IPS-15b (cell line): ENCODE measurements around the gene GRIN2A.

Experiments used
- H3K27me3 ChIP-seq: one replicate; pipeline ENCODE4 v1.6.1; 2013; ENCODE audit warnings: low read length; ENCODE audit not compliant: control insufficient read depth, insufficient read depth
- H3K36me3 ChIP-seq: one replicate; pipeline ENCODE4 v1.6.1; 2013; ENCODE audit warnings: low read length; ENCODE audit not compliant: control insufficient read depth, insufficient read depth
- H3K4me1 ChIP-seq: one replicate; pipeline ENCODE4 v1.6.1; 2013; ENCODE audit warnings: mild to moderate bottlenecking, low read length; ENCODE audit not compliant: control insufficient read depth, insufficient read depth
- H3K4me3 ChIP-seq: one replicate; pipeline ENCODE4 v1.5.1; 2013; ENCODE audit warnings: low read depth, low read length
- H3K9ac ChIP-seq: one replicate; pipeline ENCODE4 v1.6.1; 2013; ENCODE audit warnings: low read depth, mild to moderate bottlenecking, low read length
- H3K9me3 ChIP-seq: one replicate; pipeline ENCODE4 v1.6.1; 2013; ENCODE audit warnings: mild to moderate bottlenecking, low read length; ENCODE audit not compliant: control insufficient read depth, insufficient read depth

GRIN2A gene

DNA sequence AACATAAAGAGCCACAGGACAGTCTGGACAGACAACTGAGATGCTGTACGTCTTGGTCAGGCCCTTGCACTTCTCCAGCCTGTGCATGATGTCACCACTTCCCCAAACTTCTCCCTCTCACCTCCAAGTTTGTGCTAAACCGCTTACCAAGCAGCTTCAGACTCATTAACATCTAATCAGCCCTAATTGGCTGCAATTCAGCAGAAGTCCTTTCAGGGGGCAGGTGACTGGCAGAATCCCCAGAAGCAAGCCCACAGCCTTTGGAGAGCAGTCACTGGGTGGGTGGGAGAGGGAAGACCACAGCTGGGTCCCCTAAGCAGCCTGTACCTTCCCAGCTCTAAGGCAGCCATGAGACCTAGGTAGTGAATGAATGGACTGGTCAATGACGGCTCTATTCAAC lies 161.4 kb downstream of the GRIN2A start:
- no peak overlapping the region for H3K9ac ChIP-seq
- no peaks in the 10 kb centered on the region for H3K9me3 ChIP-seq
- no peak overlapping the region for H3K4me3 ChIP-seq
- H3K27me3 ChIP-seq, result no peaks in the 10 kb centered on the region
- no peaks in the 10 kb centered on the region for H3K36me3 ChIP-seq
- peaks cover 2% of the 10 kb centered on the region for H3K4me1 ChIP-seq

DNA sequence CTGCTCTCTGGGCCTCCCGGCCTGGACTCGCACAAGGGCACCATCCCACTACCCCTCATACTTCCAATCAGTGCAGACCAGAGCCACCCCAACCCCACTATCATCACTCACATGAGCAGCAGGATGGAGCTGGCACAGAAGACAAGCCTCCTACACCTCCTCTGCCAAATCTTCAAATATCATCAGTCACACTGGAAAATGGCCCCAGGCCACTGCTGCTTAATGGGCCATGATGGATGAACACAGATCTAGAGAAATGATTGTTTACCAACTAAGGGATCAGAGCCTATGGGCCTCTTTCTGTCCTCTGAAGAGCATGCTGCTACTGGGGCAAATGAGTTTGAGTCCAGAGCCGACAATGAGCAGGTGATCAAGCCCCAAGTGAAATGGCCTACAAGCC lies 165.5 kb downstream of the GRIN2A start:
- Histone ChIP-seq H3K9ac (no peak overlapping the region), H3K36me3 (no peaks in the 10 kb centered on the region), H3K9me3 (no peaks in the 10 kb centered on the region), H3K4me3 (no peak overlapping the region), H3K27me3 (no peaks in the 10 kb centered on the region), H3K4me1 (peaks cover 2% of the 10 kb centered on the region)

DNA sequence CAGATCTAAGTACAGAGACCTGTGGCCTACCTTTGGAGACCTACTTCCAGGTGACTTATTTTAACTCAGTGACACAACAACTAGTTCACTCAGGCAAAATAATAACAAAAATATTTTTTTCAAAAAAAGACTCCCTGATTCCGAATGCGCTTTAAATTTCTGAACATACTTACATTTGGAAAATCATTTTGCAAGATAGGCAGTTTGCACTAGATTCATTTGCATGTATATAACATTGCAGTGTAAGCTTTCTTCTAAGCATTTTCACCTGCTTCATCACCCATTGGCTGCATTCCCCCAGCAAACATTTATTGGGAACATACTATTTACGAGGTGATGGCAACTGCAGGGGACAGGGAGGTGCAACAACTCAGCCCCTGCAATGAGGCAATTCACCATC lies 166.8 kb downstream of the GRIN2A start:
- Histone ChIP-seq H3K27me3 (no peaks in the 10 kb centered on the region), H3K4me3 (no peak overlapping the region), H3K9me3 (no peaks in the 10 kb centered on the region), H3K36me3 (no peaks in the 10 kb centered on the region), H3K4me1 (peaks cover 2% of the 10 kb centered on the region), H3K9ac (no peak overlapping the region)

DNA sequence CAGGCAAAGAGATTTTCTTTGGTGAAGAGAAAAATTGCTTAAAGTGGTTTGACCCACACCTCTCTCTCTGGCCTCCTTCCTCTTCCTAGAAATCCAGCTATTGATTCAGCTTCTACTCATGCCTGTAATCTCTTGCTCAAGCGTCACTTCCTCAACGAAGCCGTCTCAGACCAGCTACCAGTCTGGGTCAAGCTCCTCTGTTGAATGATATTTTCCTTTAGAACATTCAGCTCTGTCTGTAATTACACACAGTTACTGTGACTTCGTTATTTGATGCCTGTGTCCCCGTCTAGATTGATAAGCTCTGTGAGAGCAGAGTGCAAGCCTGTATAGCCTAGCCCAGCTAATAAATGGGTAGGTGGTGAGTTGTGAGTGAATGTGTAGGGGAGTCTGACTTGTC lies 168.5 kb downstream of the GRIN2A start:
- H3K27me3 ChIP-seq, result no peaks in the 10 kb centered on the region
- no peak overlapping the region for H3K9ac ChIP-seq
- no peaks in the 10 kb centered on the region for H3K36me3 ChIP-seq
- H3K4me1 ChIP-seq, result peaks cover 2% of the 10 kb centered on the region
- H3K9me3 ChIP-seq, result no peaks in the 10 kb centered on the region
- no peak overlapping the region for H3K4me3 ChIP-seq

DNA sequence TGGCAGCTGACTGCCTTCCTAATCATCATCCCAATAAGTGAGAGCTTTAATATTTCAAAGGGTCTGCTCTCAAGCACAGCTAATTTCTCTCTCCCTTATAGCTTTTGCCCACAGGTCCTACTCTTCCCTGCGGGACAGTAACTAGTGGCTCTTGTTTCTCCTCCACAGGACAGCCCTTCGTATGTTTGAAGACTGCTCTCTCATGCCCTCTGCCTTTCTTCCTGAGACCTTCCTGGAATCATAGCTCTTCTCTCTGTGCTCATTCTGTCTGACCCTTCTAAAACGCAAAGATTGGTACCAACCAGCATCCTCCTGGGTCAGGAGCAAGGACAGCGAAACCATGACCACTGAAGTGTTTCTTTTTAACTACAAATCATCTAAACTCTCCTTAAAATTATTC lies 168.9 kb downstream of the GRIN2A start:
- Histone ChIP-seq H3K27me3 (no peaks in the 10 kb centered on the region), H3K9me3 (no peaks in the 10 kb centered on the region), H3K9ac (no peak overlapping the region), H3K4me3 (no peak overlapping the region), H3K4me1 (peaks cover 2% of the 10 kb centered on the region), H3K36me3 (no peaks in the 10 kb centered on the region)

DNA sequence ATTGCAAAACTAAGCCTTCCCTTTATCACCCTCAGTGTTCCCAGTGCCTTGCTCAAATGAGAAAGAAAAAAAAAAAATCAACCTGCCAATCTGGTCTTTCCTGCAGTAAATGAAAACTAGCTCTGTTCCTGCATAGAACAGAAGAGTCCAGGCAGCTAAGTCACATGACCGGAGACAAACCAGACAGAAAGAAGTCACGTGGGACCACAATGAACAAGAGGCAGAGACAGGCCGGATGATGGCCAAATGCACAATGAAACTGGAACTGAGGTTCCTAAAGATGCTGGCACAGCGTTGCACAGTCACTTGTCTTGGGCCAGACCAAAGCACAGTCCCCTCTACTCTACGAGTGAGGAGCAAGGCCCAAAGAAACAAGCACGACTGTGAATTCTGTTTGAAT lies 172.5 kb downstream of the GRIN2A start:
- Histone ChIP-seq H3K4me1 (no peaks in the 10 kb centered on the region), H3K9ac (no peak overlapping the region), H3K27me3 (no peaks in the 10 kb centered on the region), H3K36me3 (no peaks in the 10 kb centered on the region), H3K9me3 (no peaks in the 10 kb centered on the region), H3K4me3 (no peak overlapping the region)

DNA sequence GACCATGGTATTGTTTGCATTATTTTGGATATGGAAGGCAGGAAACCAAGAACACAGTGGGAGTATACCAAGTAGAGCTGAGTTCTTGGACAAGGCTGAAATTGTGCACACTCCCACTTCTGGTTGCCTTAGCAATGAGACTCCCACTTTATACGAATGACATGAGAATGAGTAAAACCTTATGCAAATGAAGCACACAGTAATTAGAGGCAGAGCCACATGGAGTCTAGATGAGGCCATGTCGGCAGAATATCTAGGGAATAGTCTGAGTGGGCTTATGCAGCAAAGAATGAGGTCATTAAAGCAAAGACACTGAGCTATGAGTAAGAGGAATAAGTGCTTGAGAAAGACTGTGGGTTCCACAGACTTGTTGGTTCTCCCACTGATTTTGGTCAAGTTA lies 178.7 kb downstream of the GRIN2A start:
- no peaks in the 10 kb centered on the region for H3K4me1 ChIP-seq
- H3K9me3 ChIP-seq, result no peaks in the 10 kb centered on the region
- H3K9ac ChIP-seq, result no peak overlapping the region
- H3K36me3 ChIP-seq, result no peaks in the 10 kb centered on the region
- H3K4me3 ChIP-seq, result no peak overlapping the region
- no peaks in the 10 kb centered on the region for H3K27me3 ChIP-seq

- H3K4me3 ChIP-seq, result no peak overlapping the region
- H3K4me1 ChIP-seq, result no peaks in the 10 kb centered on the region
- no peak overlapping the region for H3K9ac ChIP-seq
- H3K9me3 ChIP-seq, result no peaks in the 10 kb centered on the region
- H3K36me3 ChIP-seq, result no peaks in the 10 kb centered on the region
- no peaks in the 10 kb centered on the region for H3K27me3 ChIP-seq
Observed at GRCh38 chr16:10001258-10001775, 180.9 kb downstream of the GRIN2A start.

DNA sequence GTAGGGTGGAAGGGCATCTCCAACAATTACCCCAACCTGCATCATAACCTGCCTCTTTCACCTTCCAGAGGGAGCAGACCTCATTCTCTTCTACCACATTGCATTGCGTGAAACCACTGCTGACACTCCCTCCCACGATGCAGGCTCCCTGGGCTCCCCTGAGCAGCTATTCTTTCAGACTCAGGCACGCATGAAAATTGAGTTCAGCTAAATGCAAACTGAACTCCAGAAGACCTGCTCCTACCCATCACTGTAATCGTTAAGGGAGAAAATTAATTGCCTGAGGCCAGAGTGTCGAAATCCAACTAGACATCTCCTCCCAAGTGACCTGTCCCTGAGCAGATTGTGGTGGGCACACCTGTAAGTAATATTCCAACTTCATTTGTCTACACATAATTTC lies 186.0 kb downstream of the GRIN2A start:
- Histone ChIP-seq H3K27me3 (no peaks in the 10 kb centered on the region), H3K36me3 (no peaks in the 10 kb centered on the region), H3K9ac (no peak overlapping the region), H3K4me3 (no peak overlapping the region), H3K9me3 (no peaks in the 10 kb centered on the region), H3K4me1 (peaks cover 3% of the 10 kb centered on the region)

GRCh38 chr16:9992441-9992840 lies 189.8 kb downstream of the GRIN2A start:
- H3K4me3 ChIP-seq, result no peak overlapping the region
- H3K36me3 ChIP-seq, result no peaks in the 10 kb centered on the region
- no peak overlapping the region for H3K9ac ChIP-seq
- H3K9me3 ChIP-seq, result no peaks in the 10 kb centered on the region
- H3K27me3 ChIP-seq, result no peaks in the 10 kb centered on the region
- peaks cover 3% of the 10 kb centered on the region for H3K4me1 ChIP-seq

DNA sequence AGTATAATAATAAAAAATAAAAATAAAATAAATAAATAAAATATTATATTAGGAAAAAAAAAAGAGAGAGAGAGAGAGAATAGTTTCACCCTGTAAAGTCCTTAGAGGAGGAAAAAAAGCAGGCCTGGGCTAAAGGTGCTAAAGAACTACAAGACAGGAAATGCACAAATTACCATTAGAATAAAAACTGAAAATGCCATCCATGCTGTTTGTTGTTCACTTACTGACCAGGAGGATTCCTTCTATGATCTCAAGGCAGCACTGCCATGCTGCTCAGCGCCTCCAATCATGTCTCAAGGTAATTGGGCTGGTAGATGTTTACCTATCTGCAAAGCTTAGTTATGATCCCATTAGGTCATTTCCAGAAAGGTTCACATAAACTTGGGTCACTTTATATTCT lies 201.2 kb downstream of the GRIN2A start:
- Histone ChIP-seq H3K9me3 (no peaks in the 10 kb centered on the region), H3K36me3 (no peaks in the 10 kb centered on the region), H3K9ac (no peak overlapping the region), H3K4me3 (no peak overlapping the region), H3K4me1 (no peaks in the 10 kb centered on the region), H3K27me3 (peaks cover 2% of the 10 kb centered on the region)

DNA sequence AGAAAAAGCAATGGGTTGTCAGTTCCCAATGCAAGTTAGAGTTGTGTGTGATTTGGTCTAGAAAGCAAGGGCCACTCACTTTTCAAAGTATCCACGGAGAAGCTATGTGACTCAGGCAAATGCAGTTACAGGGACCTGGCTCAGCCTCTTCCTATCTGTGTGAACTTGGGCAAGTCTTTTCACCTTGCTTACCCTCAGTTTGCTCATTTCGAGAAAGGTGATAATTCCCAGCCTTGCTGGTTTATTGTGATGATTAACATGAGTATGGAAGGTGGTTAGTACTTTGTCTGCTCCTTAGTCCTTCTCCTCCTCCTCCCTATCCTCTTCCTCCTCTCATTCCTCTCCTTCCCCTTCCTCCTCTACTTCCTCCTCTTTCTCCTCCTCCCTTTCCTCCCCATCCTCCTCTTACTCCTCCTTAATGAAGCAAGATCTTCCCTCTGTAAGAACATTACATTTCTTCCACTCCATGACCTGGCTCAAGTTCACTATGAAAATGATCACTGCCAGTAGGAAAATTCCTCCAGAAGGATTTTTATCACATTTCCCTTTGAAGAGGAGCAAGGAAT lies 204.0 kb downstream of the GRIN2A start:
- no peaks in the 10 kb centered on the region for H3K4me1 ChIP-seq
- peaks cover 2% of the 10 kb centered on the region for H3K27me3 ChIP-seq
- H3K4me3 ChIP-seq, result no peak overlapping the region
- H3K36me3 ChIP-seq, result no peaks in the 10 kb centered on the region
- H3K9ac ChIP-seq, result no peak overlapping the region
- no peaks in the 10 kb centered on the region for H3K9me3 ChIP-seq
